DMS153 treated with DMSO at 0.1 percent for 48 hours (cell line): ENCODE measurements around the gene RARRES2.
A peak's percentile ranks its signal among the peaks of the same experiment; 100 is the strongest.

Experiments
- DNase-seq: peaks from one replicate; lab custom pipeline; 2025; ENCODE audit not compliant: unreplicated experiment; lab: John Stamatoyannopoulos, UW

The RARRES2 gene

GRCh38 chr7:150377196-150377595 is 35.8 kb upstream of the RARRES2 start:
- DNase-seq: no peak

GRCh38 chr7:150376560-150376959 is 35.1 kb upstream of the RARRES2 start:
- no peak for DNase-seq

- DNase-seq: no peak
These were observed 34.5 kb upstream of the RARRES2 start for GRCh38 chr7:150375662-150376521.

GRCh38 chr7:150374472-150374871 is 33.0 kb upstream of the RARRES2 start:
- DNase-seq: no peak

- DNase-seq: no peak
These were observed 32.6 kb upstream of the RARRES2 start for GRCh38 chr7:150374026-150374425.

- no peak for DNase-seq
These were observed 31.8 kb upstream of the RARRES2 start for GRCh38 chr7:150373049-150373801.

GRCh38 chr7:150372271-150373048 is 31.0 kb upstream of the RARRES2 start:
- DNase-seq: no peak

- no peak for DNase-seq
These were observed 30.5 kb upstream of the RARRES2 start for GRCh38 chr7:150371996-150372270.

GRCh38 chr7:150371131-150371995 is 29.9 kb upstream of the RARRES2 start:
- no peak for DNase-seq

- no peak for DNase-seq
These were observed 29.2 kb upstream of the RARRES2 start for GRCh38 chr7:150370612-150371071.

- no peak for DNase-seq
These were observed 28.5 kb upstream of the RARRES2 start for GRCh38 chr7:150369748-150370501.

- DNase-seq: no peak
These were observed 27.7 kb upstream of the RARRES2 start for GRCh38 chr7:150368884-150369747.

- no peak for DNase-seq
These were observed 26.9 kb upstream of the RARRES2 start, which contains the start of gene REPIN1 for GRCh38 chr7:150368096-150368883. Gene REPIN1 (plus strand): TSS chr7:150368822. CDS start chr7:150369712, 890 bp downstream.

GRCh38 chr7:150367677-150368095 is 26.3 kb upstream of the RARRES2 start:
- DNase-seq: peak; percentile 83

GRCh38 chr7:150365673-150366398 is 24.4 kb upstream of the RARRES2 start:
- no peak for DNase-seq

GRCh38 chr7:150365194-150365593 is 23.8 kb upstream of the RARRES2 start:
- no peak for DNase-seq

- DNase-seq: no peak
These were observed 22.4 kb upstream of the RARRES2 start for GRCh38 chr7:150363872-150364271.
